Upper lobe of left lung (tissue), 6 donors: ENCODE data around the gene MLLT3. TPM values are rescaled to one million over a fixed set of nuclear protein-coding genes. Genes with fewer than 3 reads are reported as not detected.

Source experiments
- ATAC-seq, 2 donors: fragments of 200-7000 bp; cut with Tn5 transposase; one replicate each; pipeline ENCODE4 v1.9.1; 2022; ENCODE audit warnings: mild to moderate bottlenecking in 2 of 2, moderate library complexity in 2 of 2; ENCODE audit not compliant: low FRiP score in 2 of 2
- DNase-seq, 2 donors: peaks; one replicate each; pipeline ENCODE4 v3.0.0-alpha.2; 2019 to 2020
- H3K27ac ChIP-seq, 4 donors: fragments of 200-600 bp; sonication (generic); one replicate each; pipeline ENCODE4 v1.5.1; 2016 to 2019
- H3K27me3 ChIP-seq, 4 donors: fragments of 200-600 bp; sonication (generic); one replicate each; pipeline ENCODE4 v1.5.1; 2017 to 2019
- H3K36me3 ChIP-seq, 4 donors: fragments of 200-600 bp; sonication (generic); one replicate each; pipeline ENCODE4 v1.5.1; 2016 to 2019
- H3K4me1 ChIP-seq, 4 donors: fragments of 200-600 bp; sonication (generic); one replicate each; pipeline ENCODE4 v1.5.1; 2018 to 2019
- H3K4me3 ChIP-seq, 4 donors: fragments of 200-600 bp; sonication (generic); one replicate each; pipeline ENCODE4 v1.5.1; 2017 to 2019; ENCODE audit warnings: mild to moderate bottlenecking in 2 of 4, moderate library complexity in 1 of 4
- H3K9me3 ChIP-seq, 4 donors: fragments of 200-600 bp; sonication (generic); one replicate each; pipeline ENCODE4 v1.5.1; 2018 to 2019
- EP300 ChIP-seq, 4 donors: sonication (generic); formaldehyde crosslinking; IDR thresholded peaks; one replicate each; pipeline ENCODE4 v1.5.1; 2017; ENCODE audit warnings: antibody characterized with exemption in 4 of 4, control low read depth in 2 of 4
- POLR2A ChIP-seq, 4 donors: fragments of 450-650 bp; IDR thresholded peaks; one replicate each; pipeline ENCODE4 v1.5.1; 2016 to 2017; ENCODE audit warnings: antibody characterized with exemption in 4 of 4, mild to moderate bottlenecking in 2 of 4
- POLR2AphosphoS5 ChIP-seq, 2 donors: sonication (generic); formaldehyde crosslinking; IDR thresholded peaks; one replicate each; pipeline ENCODE4 v1.5.1; 2017; ENCODE audit warnings: antibody characterized with exemption in 2 of 2
- WGBS, 2 donors: methylation state at CpG; one replicate each; pipeline ENCODE4 v1.1.5; 2017 to 2018; 5-methylcytosine and 5-hydroxymethylcytosine counted together
- total RNA-seq, 6 donors: library from RNA; depleted of rRNA in 4 of 6; stranded (reverse); fragments of >200 nt in 4 of 6; gene quantifications; one replicate each; pipeline versions ENCODE4 v1.1.0 to v1.2.1, GENCODE V29; 2016 to 2021
- TF ChIP-seq, protein P1 (sequence below), 6 experiments: fragments of 450-650 bp in 4 of 6; fragments of 200-600 bp in 2 of 6; sonication (generic) in 2 of 6; IDR thresholded peaks; one replicate each; pipeline ENCODE4 v1.5.1; 2016 to 2019; ENCODE audit warnings: antibody characterized with exemption in 6 of 6
- donor health status: DM: no; HTN: no; CAD: no; lungs with moderate emphysema.
- donor health status: DM: no; HTN: yes; CAD: no; lungs with severe emphysema.

MLLT3 gene
- total RNA-seq, 6 donors from 2014 or later = 13.8 to 30.4 (median 20.9) TPM

DNA sequence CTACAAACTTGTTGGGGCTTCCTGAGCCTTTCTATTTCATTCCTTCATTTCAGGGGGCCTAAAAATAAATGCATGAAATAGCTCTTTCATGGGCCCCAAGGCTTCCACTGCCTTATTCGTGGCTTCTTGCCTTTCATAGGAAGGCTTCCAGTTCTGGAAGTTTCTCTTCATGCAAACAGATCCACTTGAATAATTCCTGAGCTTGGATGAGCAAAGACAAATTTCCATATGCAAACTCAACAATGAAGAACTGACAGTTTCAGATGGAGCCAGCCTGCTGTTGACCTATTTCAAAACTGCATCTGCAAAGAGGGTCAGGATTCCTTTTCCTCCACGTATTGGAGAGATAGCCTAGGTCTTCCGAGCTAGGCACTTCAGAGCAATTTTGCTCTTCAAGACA lies 142.1 kb downstream of the MLLT3 start:
- H3K27me3 ChIP-seq = no peaks in the 10 kb centered on the region
- no peak overlapping the region for H3K4me3 ChIP-seq
- TF ChIP-seq POLR2AphosphoS5 (IDR thresholded peaks at IDR 0.05) = no peak
- TF ChIP-seq EP300 (IDR thresholded peaks at IDR 0.05) = no peak
- TF ChIP-seq POLR2A (IDR thresholded peaks at IDR 0.05) = no peak
- TF ChIP-seq, protein P1, sequence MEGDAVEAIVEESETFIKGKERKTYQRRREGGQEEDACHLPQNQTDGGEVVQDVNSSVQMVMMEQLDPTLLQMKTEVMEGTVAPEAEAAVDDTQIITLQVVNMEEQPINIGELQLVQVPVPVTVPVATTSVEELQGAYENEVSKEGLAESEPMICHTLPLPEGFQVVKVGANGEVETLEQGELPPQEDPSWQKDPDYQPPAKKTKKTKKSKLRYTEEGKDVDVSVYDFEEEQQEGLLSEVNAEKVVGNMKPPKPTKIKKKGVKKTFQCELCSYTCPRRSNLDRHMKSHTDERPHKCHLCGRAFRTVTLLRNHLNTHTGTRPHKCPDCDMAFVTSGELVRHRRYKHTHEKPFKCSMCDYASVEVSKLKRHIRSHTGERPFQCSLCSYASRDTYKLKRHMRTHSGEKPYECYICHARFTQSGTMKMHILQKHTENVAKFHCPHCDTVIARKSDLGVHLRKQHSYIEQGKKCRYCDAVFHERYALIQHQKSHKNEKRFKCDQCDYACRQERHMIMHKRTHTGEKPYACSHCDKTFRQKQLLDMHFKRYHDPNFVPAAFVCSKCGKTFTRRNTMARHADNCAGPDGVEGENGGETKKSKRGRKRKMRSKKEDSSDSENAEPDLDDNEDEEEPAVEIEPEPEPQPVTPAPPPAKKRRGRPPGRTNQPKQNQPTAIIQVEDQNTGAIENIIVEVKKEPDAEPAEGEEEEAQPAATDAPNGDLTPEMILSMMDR (IDR thresholded peaks at IDR 0.05) = no peak
- H3K27ac ChIP-seq = no peak overlapping the region
- ATAC-seq = no peak
- H3K9me3 ChIP-seq = no peaks in the 10 kb centered on the region
- H3K36me3 ChIP-seq = no peaks in the 10 kb centered on the region
- 84 to 94% methylated on average over 3 of the region's 3 CpGs for whole genome bisulfite sequencing, 2 donors
- no peak for DNase-seq
- no peaks in the 10 kb centered on the region for H3K4me1 ChIP-seq

DNA sequence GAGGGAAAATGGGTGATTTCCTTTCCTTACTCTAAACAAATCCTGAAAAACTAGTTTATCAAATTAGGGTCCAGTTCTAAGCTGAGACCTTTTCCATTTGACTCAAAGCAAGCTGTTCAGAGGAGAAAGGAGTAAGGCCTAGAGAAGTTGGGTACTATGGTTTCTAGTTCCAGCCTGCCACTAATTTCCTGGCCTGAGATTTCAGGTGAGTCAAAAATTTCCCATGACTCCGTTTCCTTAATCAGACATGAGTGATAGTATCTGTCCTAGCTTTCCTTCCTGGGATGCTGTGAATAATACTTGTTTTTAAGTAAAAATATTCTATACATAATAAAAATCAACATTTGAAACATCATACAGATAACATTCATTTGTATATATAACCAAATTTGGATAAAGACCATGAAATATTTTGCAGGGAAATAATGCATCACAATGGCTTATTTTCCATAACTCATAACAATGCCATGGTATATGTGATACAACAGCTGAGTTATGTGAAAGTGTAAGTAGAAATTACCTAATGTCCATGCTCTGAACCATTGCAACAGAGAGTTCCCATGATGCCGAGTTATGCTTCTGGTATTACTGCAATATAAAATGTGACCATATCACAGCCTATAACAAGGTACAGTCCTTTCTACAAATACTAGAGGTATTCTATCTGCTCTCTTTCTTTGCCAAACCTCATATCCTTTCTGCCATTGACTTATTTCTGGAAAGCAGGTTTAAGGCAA lies 142.7 kb downstream of the MLLT3 start:
- no peaks in the 10 kb centered on the region for H3K9me3 ChIP-seq
- no peak for DNase-seq
- 74 to 89% methylated on average over 2 of the region's 2 CpGs for WGBS, 2 donors
- no peaks in the 10 kb centered on the region for H3K27me3 ChIP-seq
- no peak overlapping the region for H3K27ac ChIP-seq
- no peak for ATAC-seq
- TF ChIP-seq EP300 (IDR thresholded peaks at IDR 0.05) = no peak
- no peak for TF ChIP-seq POLR2A (IDR thresholded peaks at IDR 0.05)
- no peak for TF ChIP-seq POLR2AphosphoS5 (IDR thresholded peaks at IDR 0.05)
- TF ChIP-seq, protein P1 (IDR thresholded peaks at IDR 0.05) = no peak
- no peaks in the 10 kb centered on the region for H3K36me3 ChIP-seq
- no peaks in the 10 kb centered on the region for H3K4me1 ChIP-seq
- no peak overlapping the region for H3K4me3 ChIP-seq

DNA sequence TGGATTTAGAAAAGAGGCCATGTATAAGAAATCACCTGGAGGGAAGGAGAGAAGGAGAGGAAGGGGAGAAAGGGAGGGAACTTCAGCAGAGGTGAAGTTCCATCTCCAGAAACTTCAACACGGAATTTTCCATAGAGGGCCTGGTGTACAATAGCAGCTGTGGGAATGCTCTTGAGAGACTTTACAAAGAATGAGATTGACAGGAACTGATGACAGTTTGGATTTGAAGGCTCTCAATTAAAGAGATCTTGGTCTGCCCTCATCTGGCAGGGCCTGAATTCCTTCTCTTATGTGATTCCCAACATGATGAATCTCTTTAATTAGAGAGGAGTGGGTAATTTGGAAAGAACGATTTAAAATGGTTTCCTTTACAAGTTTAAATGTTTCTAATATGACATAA lies 143.5 kb downstream of the MLLT3 start:
- H3K4me1 ChIP-seq = peaks cover 0 to 3% (median 0%) of the 10 kb centered on the region in 4 donors
- WGBS, 2 donors = 54 to 56% methylated on average over 2 of the region's 2 CpGs
- TF ChIP-seq POLR2AphosphoS5 (IDR thresholded peaks at IDR 0.05) (no peak), POLR2A (IDR thresholded peaks at IDR 0.05) (no peak), EP300 (IDR thresholded peaks at IDR 0.05) (no peak)
- TF ChIP-seq, protein P1 (IDR thresholded peaks at IDR 0.05) = no peak
- DNase-seq (no peak), ATAC-seq (no peak)
- H3K9me3 ChIP-seq = no peaks in the 10 kb centered on the region
- H3K27me3 ChIP-seq = no peaks in the 10 kb centered on the region
- no peak overlapping the region for H3K27ac ChIP-seq
- H3K36me3 ChIP-seq = no peaks in the 10 kb centered on the region
- no peak overlapping the region for H3K4me3 ChIP-seq

DNA sequence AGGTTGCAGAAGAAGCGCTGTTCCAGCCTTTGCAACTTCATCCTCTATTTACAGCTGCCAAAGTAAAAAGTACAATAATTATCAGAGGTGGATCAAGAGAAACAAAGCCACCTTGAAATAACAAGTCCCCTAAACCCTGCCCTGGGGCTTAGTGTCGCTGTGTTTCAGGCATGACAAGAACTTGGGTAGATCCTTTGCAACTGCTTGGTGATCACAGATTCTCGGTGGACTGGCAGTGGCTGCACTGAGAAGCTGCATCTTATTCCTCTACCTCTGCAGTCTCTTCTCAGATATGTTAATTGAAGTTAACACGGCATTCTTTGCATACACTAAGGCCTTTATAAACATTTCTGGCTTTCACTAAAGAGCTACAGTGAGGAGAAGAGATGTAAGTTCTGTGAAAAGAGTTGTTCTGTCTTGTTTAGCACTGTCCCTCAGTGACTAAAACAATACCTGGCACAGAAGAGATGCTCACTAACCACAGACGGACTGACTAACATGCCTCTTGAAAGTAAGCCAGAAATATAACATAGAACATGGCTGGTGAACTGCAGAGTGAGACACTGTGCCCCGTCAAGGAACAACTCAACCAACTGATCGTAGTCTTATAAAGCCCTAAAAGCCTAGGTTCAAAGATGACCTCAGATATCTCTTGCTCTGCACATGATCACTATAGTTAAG lies 144.2 kb downstream of the MLLT3 start:
- DNase-seq (no peak), ATAC-seq (no peak)
- WGBS, 2 donors = 90 to 96% methylated on average over 7 of the region's 7 CpGs
- Histone ChIP-seq H3K4me3 (no peak overlapping the region), H3K4me1 (peaks cover 0 to 8% (median 5%) of the 10 kb centered on the region in 4 donors), H3K27me3 (no peaks in the 10 kb centered on the region), H3K9me3 (no peaks in the 10 kb centered on the region), H3K36me3 (no peaks in the 10 kb centered on the region), H3K27ac (no peak overlapping the region)
- TF ChIP-seq POLR2A (IDR thresholded peaks at IDR 0.05) = no peak
- TF ChIP-seq, protein P1 (IDR thresholded peaks at IDR 0.05) = no peak
- no peak for TF ChIP-seq EP300 (IDR thresholded peaks at IDR 0.05)
- TF ChIP-seq POLR2AphosphoS5 (IDR thresholded peaks at IDR 0.05) = no peak
